ENCODE measurements around the gene ATOH8. TPM values are rescaled to one million over a fixed set of nuclear protein-coding genes. Genes with fewer than 3 reads are reported as not detected.
"Not testable (repeated sequence)": the region's sequence is repeated elsewhere in the genome, so short reads cannot be mapped to it uniquely, and the experiment has no call there.

The ATOH8 gene
- total and polyA plus RNA-seq, 12 donors: 8.7 to 45.9 (median 17.8) TPM

GRCh38 chr2:85823951-85824350 is 70.2 kb downstream of the ATOH8 start:
- TF ChIP-seq CTCF (IDR thresholded peaks at IDR 0.05): no peak
- no peaks in the 10 kb centered on the region for H3K9me3 ChIP-seq
- ATAC-seq (no peak), DNase-seq (no peak)
- H3K4me3 ChIP-seq: no peak overlapping the region
- H3K4me1 ChIP-seq: peaks cover 0 to 12% (median 8%) of the 10 kb centered on the region in 9 donors
- intact Hi-C loops (cut with DNase I): no loop called here
- H3K27ac ChIP-seq: no peak overlapping the region
- peaks cover 0 to 6% (median 0%) of the 10 kb centered on the region in 7 donors for H3K27me3 ChIP-seq
- no peaks in the 10 kb centered on the region for H3K36me3 ChIP-seq
- WGBS, 2 donors: 47 to 67% methylated on average over 2 of the region's 2 CpGs

GRCh38 chr2:85826990-85827878 is 73.4 kb downstream of the ATOH8 start:
- H3K27me3 ChIP-seq: peaks cover 0 to 6% (median 0%) of the 10 kb centered on the region in 7 donors
- DNase-seq (peak; percentile 73 to 80), ATAC-seq (peak; percentile 88 to 97 (median 93))
- H3K9me3 ChIP-seq: no peaks in the 10 kb centered on the region
- WGBS, 2 donors: 28 to 30% methylated on average over 20 of the region's 20 CpGs
- H3K4me1 ChIP-seq: peaks cover 0 to 12% (median 8%) of the 10 kb centered on the region in 9 donors
- peak overlapping the region in 2 of 10 donors; percentile 22 to 31 for H3K4me3 ChIP-seq
- intact Hi-C loops (cut with DNase I): loop anchor here (1.0 to 5.0 kb wide), 6 partner anchors 45 to 254 kb away; partner anchors contain the start of gene ST3GAL5 (in 4 of the 10)
- no peaks in the 10 kb centered on the region for H3K36me3 ChIP-seq
- TF ChIP-seq CTCF (IDR thresholded peaks at IDR 0.05): peak; percentile 83 to 95 (median 94)
- peak overlapping the region in 1 of 10 donors; percentile 22 for H3K27ac ChIP-seq

GRCh38 chr2:85827879-85828569 is 74.2 kb downstream of the ATOH8 start:
- no peak for DNase-seq
- Histone ChIP-seq H3K36me3 (no peaks in the 10 kb centered on the region), H3K27ac (peak overlapping the region in 1 of 10 donors; percentile 22), H3K4me3 (peak overlapping the region in 2 of 10 donors; percentile 22 to 31), H3K4me1 (peaks cover 0 to 12% (median 8%) of the 10 kb centered on the region in 9 donors), H3K27me3 (peaks cover 0 to 6% (median 0%) of the 10 kb centered on the region in 7 donors), H3K9me3 (no peaks in the 10 kb centered on the region)
- TF ChIP-seq CTCF (IDR thresholded peaks at IDR 0.05): no peak
- peak in 2 of 8 donors; percentile 8 to 19 for ATAC-seq
- intact Hi-C loops (cut with DNase I): loop anchor here (1.0 to 5.0 kb wide), 6 partner anchors 44 to 253 kb away; partner anchors contain the start of gene ST3GAL5 (in 4 of the 10)
- 76 to 82% methylated on average over 18 of the region's 18 CpGs for WGBS, 2 donors

- TF ChIP-seq CTCF (IDR thresholded peaks at IDR 0.05): no peak
- 90 to 99% methylated on average over 7 of the region's 7 CpGs for WGBS, 2 donors
- H3K4me3 ChIP-seq: no peak overlapping the region
- no peaks in the 10 kb centered on the region for H3K36me3 ChIP-seq
- H3K27me3 ChIP-seq: peaks cover 0 to 6% (median 0%) of the 10 kb centered on the region in 7 donors
- H3K27ac ChIP-seq: no peak overlapping the region
- intact Hi-C loops (cut with DNase I): loop anchor here in 5 of 10 donors (5.0 kb wide), 2 partner anchors 44 to 59 kb away; partner anchors contain the start of gene ST3GAL5 (in 4 of the 5)
- DNase-seq (no peak), ATAC-seq (no peak)
- peaks cover 0 to 12% (median 8%) of the 10 kb centered on the region in 9 donors for H3K4me1 ChIP-seq
- H3K9me3 ChIP-seq: no peaks in the 10 kb centered on the region
These were observed 74.9 kb downstream of the ATOH8 start for GRCh38 chr2:85828725-85829124.

GRCh38 chr2:85829394-85829793 is 75.6 kb downstream of the ATOH8 start:
- WGBS, 2 donors: 84 to 93% methylated on average over 4 of the region's 4 CpGs
- H3K27ac ChIP-seq, ATAC-seq, H3K27me3 ChIP-seq, H3K36me3 ChIP-seq, H3K4me3 ChIP-seq, DNase-seq, H3K9me3 ChIP-seq: not testable (repeated sequence)
- intact Hi-C loops (cut with DNase I): loop anchor here in 5 of 10 donors (5.0 kb wide), 2 partner anchors 43 to 58 kb away; partner anchors contain the start of gene ST3GAL5 (in 4 of the 5)
- H3K4me1 ChIP-seq: peaks cover 0 to 12% (median 8%) of the 10 kb centered on the region in 9 donors
